HG03354 (cell line): ENCODE measurements around the gene DOCK6.
A peak's percentile ranks its signal among the peaks of the same experiment; 100 is the strongest.
"Not testable (repeated sequence)": the region's sequence is repeated elsewhere in the genome, so short reads cannot be mapped to it uniquely, and the experiment has no call there.

Experiments
- ATAC-seq: cut with Tn5 transposase; IDR thresholded peaks from one replicate; pipeline ENCODE4 v1.9.1; 2021; ENCODE audit warnings: mild to moderate bottlenecking; ENCODE audit not compliant: unreplicated experiment, poor library complexity, severe bottlenecking

DOCK6 gene

DNA sequence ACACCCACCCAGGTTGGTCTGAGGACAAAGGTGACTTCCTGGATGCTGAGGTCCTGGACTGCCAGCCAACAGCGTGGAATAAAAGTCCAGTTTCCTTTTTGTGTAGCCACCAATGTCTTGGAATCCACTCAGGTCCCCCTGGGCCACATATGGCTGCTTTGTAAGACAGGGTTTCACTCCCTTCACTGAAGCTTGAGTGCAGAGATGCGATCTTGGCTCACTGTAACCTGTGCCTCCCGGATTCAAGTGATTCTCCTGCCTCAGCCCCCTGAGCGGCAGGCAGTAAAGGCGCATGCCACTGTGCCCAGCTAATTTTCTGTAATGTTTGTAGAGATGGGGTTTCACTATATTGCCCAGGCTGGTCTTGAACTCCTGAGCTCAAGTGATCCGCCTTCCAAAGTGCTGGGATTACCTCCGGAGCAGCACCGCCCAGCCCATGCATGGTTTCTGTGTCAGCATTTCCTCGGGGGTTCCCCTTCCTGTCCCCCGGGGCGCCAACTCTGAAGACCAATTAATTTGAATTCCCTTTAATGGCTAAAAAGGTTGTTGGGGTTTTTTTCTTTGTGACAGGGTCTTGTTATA, 82.5 kb downstream of the DOCK6 start:
- ATAC-seq, result no peak

DNA sequence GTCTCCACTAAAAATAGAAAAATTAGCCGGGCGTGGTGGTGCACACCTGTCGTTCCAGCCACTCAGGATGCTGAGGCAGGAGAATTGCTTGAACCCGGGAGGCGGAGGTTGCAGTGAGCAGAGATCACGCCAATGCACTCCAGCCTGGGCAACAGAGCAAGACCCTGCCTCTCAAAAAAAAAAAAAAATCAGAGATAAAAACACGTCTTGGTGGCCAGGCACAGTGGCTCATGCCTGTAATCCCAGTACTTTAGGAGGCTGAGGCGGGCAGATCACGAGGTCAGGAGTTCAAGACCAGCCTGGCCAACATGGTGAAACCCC, 83.2 kb downstream of the DOCK6 start:
- not testable (repeated sequence) for ATAC-seq

DNA sequence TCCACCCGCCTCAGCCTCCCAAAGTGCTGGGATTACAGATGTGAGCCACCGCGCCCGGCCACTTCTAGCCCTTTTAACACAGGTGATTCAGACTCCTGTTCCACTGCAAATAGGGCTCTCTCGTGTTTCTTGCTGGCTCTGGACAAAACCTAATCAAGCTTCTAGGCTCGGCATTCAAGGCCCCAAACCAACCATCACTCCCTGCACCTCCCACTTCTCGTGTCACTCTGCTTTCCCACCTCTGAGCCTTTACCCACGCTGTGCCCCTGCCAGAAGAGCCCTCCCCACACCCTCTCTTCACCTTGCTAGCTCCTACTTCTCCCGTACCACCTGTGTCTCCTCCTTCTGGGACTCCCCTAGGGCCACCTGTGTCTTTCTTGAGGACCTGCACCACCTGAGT, 84.7 kb downstream of the DOCK6 start:
- no peak for ATAC-seq

DNA sequence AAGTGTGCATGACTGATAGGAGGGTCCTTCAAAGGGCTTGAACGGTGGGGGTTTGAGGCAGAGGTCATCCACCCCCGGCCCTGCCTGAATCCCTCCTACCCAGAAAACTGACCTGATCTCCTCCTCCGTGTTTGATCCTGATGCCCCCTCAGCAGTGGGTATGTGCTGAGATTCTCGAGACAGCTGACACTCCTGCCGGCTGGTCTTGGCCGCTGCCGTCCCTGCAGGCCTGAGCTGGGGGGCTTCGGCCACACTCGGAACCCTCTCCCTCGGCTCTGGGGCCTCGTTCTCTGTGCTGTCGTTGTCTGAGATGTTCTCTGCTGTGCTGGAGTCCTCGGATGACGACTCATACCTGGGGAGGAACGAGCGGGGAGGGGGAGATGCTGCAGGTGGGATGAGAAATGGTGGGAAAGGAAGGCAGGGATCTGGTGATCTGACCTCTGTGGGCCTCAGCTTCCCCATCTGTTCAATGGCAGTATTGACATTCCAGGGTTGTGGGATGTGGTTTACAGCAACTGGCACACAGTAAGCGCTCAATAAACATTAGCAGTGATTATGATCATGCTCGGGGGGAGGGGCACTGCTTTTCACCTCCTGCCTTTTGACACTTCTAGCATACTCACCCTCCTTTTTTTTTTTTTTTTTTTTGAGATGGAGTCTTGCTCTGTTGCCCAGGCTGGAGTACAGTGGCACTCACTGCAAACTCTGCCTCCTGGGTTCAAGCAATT, 85.7 kb downstream of the DOCK6 start:
- no peak for ATAC-seq

DNA sequence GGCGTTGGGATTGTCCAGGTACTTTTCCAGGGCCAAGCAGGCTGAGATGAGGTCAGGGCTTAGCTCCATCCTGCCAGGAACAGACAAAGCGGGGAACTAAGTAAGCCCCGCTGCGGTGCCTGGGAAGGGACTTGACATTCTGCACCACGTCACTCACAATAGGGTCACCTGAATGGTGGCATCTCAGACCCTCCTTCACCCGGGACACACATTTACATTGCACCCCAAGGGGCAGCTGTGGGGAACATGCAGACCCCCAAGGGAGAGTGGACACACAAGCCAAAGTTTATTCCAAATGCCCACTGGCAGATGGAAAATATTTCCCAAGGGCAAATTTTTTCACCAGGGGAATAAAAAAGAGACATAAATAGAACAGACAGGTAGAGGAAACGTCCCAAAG, 86.4 kb downstream of the DOCK6 start:
- no peak for ATAC-seq

DNA sequence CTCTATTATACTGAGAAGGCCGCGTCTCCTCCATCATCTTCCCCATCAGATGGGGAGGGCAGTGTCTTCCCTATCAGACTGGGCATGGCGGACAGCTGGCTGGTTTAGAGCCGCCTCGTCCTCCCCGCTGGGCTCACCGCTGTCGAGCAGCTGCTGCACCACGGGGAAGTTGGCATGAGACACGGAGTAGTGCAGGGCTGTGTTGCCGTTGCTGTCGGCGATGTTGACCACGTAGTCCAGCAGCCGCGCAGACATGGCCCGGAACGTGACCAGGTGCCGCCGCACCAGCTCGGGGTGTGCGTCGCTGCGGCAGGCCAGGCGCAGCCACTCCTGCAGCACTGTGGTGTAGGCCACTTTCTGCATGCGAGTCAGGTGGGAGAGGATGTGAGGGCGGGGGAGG, 88.0 kb downstream of the DOCK6 start:
- no peak for ATAC-seq

DNA sequence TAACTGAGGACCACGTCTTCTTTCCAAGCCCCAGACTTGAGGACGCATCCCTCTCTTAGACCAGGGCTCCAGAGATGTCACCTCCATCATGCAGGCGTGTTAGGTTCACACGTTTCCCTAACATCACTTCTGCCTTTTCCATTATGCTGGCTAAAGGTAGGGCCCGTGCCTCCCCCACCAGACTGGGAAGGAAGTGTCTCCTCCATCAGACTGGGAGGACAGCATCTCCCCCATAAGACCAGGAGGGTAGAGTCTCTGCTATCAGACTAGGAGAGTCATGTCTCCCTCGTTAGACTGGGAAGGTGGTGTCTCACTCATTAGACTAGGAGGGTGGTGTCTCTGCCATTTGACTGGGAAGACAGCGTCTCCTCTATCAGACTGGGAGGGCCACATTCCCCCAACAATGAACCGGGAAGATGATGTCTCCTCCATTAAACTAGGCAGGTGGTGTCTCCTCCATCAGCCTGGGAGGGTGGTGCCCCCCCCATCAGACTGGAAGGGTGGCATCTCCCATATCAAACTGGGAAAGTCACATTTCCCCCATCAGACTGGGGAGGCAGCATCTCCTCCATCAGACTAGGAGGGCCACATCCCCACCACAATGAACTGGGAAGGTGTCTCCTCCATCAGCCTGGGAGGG, 88.7 kb downstream of the DOCK6 start:
- ATAC-seq, result no peak

DNA sequence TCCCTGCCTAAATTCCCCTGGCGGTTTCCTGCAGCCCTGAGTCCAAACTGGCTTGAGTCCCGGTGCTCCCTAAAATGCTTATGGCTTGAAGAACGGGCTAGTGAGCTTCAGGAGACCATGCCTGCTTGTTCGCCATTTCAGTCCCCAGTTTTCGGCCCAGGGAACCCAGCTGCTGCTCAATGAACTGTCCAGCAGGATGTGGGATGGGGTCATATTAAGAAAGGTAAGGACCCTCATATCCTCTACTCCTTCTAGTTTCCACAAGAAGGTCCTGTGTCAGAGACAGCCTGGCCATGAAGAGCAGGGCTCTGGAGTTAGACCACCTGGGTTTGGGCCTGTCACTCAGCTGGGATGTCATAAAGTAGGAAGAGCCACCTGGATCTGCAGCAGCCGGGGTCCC, 89.7 kb downstream of the DOCK6 start:
- ATAC-seq, result no peak

DNA sequence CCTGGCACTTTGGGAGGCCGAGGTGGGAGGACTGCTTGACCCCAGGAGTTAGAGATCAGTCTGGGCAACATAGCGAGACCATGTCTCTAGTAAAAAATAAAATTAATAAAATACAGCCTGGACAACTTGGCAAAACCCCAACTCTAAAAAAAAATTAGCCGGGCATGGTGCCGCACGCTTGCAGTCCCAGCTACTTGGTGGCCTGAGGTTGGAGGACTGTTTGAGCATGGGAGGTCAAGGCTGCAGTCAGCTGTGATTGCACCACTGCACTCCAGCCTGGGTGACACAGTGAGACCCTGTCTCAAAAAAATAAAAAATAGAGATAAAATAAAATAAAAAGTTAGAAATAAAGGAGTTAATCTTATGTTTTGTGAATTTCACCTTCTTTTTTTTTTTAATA, 91.2 kb downstream of the DOCK6 start:
- ATAC-seq, result no peak

DNA sequence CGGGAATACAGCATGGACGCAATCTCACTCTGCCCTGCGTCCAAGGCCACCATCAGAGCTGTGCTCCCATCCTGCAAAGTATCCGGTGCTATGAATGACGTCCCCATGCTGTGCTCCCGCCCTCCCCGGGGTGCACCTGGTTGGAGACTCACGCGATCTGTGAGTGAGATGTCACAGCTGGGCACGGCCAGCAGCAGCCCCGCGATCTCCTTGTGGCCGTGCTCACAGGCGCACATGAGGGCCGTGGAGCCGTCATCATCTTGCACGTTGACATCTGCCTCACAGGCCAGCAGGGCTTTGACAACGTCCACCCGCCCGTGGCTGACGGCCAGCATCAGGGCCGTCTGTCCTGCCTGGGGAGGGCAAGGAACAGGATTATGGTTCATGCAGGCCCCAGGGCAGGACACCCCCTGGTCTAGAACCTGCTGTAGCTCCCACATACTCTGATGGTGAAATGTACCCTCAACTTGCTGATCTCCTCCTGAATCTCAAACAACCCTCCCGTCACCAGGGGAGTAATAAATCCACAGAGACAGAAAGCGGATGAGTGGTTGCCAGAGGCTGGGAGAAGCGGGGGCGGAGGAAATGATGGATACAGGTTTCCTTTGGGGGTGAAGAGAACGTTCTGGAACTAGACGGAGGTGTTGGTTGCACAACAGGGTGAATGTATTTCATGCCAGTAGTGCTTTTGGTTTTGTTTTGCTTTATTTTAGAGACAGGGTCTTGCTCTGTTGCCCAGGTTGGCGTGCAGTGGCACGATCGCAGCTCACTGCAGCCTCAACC, 92.2 kb downstream of the DOCK6 start:
- no peak for ATAC-seq

DNA sequence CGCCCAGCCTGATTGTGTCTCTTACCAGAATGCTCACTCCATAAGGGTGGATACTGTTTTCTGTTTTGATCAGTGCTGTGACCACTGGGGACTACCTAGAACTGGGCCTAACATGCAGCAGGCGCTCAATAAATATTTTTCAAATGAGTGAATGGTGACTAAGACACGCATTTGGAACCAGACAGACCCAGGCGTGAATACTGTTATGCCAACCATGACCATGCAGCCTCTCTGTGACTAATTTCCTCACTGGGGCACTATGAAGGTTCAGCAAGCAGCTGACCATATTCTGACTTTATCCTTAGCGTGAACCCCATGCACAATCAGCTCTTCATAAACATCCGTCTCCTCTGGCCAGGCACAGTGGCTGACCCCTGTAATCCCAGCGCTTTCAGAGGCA, 93.8 kb downstream of the DOCK6 start:
- ATAC-seq, result no peak

DNA sequence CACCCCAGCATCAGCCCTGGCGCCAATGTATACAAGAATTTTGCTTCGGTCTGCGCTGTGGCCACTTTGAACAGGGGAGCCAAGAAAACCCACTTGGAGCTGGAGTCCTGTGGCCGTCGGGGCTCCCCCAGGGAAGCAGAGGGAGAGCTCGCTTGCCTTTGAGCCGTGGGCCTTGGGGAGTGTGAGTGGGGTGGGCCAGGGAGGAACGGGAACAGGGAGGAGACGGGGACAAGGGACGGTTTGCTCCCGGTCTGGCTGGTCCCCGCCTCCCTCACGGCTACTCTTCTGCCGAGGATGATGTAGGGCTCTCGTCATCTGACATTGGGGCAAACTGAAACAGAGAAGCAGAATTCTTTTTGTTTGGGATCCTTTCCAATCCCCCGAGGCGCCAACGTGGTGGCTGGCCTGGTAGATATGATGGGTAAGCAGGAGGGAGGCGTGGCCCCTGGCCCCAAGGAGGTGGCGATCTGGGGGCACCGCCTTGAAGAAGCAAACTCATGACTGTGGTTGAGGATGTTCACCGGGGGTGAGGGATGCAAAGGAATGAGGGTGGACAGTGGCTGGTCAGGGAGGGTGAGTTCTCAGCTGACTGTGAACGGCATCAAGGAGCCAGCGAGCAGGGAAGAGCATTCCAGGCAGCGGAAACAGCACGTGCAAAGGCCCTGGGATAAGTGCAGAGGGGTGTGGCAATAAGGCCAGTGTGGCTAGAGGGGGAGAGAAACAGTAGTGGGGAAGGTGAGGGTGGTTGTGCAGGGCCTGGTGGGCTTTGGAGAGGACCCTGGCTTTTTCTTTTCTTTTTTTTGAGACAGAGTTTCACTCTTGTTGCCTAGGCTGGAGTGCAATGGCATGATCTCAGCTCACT, 95.8 kb downstream of the DOCK6 start:
- no peak for ATAC-seq

DNA sequence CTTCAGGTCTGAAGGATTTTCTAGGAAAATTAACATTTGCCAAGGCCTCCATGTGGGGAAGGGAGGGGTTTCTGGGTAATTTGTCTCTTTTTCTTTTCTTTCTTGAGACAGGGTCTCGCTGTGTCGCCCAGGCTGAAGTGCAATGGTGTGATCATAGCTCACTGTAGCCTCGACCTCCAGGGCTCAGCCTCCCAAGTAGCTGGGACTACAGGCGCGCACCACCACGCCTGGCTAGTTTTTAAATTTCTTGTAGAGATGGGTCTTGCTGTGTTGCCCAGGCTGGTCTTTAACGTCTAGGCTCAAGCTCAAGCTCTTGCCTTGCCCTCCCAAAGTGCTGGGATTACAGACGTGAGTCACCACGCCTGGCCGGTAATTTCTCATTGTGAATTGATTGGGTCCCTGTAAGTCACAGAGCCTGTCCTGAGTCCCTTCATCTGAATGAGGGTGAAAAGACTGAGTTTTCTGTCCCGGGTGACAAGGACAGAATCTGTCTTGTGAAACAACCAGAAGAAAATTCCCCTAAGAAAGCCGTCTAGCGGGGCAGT, 96.8 kb downstream of the DOCK6 start:
- no peak for ATAC-seq

DNA sequence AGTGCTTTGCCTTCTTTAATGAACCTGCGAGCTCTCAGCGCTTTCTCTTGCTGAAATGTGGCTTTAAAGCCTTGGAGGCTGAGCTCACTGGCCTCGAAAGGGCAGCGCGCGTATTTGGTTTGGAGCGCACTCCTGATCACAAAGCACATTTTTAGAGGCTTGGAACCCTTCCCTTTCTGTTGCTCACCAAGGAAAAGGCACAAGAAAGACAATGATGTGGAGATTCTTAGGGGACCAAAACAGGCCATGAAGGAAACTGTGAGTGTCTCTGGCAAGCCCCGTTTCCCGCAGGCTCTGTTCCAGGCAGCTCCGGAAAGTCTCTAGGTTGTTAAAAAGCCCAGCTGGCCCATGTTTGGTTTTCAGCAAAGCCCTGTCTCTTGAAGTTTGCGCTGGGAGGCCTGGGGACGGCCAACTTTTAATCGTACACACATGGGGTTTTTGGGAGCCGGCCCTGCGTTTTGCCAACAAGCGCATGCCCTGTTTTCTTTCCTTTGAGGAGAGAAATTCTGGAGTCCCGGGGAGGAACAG, 97.4 kb downstream of the DOCK6 start:
- no peak for ATAC-seq

DNA sequence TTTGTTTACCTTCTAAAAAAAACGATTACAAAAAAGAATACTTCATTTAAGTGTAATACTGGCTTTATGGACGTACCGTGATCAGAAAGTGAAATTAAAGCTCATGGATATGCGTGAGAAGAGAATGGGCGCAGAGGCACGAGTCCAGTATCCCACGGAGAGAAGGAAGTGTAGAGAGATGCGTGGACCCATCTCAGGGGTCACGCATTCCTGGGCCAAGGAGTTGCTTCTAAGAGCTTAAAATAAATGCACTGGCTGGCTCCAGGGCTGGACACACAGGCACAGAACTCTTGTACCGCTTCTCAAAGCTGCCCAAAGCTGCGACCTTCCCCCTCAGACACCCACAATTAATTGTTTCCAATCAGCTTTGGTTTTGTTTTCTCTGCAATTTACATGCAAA, 98.0 kb downstream of the DOCK6 start:
- ATAC-seq, result no peak

DNA sequence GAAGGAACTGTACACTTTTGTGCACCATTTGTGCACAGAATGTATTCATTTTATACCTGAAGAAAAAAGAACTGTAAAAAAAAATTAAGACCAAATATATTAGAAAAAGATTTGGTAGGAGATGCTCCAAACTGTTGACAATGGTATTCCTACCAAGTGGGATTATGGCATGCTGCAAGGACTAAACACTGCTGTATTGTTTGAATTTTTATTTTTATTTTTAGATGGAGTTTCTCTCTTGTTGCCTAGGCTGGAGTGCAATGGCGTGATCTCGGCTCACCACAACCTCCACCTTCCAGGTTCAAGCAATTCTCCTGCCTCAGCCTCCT, 101.9 kb downstream of the DOCK6 start:
- not testable (repeated sequence) for ATAC-seq

DNA sequence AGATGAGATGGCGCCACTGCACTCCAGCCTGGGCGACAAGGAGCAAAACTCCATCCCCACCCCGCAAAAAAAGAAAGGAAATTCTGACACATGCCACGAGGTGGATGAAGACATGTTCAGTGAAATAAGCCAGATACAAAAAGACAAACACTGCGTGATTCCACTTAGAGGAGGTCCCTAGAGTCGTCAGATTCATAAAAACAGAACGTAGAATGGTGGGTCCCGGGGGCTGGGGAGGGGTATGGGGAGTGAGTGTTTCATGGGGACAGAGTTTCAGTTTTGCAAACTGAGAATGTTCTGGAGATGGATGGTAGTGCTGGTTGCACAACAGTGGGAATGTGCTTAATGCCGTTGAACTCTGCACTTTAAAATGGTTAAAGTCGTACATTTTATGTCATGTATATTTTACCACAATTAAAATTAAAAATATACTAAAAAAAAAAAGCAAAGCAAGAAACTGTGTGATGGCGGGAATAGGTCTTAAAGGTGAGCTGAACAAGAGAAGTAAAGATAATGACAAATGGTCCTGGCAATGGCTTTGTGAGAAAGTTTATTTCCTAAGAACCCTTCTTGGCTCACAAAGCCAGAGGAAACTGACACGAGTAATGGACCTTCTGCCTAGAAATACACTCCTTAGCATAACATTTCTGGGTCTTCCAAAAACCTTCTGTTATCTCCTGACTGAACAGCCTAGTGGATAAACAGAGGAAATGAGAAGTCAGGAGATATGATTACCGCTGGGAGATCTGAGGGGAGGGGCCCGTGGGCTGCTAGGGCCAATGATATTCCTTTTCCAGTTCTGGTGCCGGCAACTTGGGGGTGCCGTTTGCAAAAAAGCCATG, 102.5 kb downstream of the DOCK6 start:
- no peak for ATAC-seq

DNA sequence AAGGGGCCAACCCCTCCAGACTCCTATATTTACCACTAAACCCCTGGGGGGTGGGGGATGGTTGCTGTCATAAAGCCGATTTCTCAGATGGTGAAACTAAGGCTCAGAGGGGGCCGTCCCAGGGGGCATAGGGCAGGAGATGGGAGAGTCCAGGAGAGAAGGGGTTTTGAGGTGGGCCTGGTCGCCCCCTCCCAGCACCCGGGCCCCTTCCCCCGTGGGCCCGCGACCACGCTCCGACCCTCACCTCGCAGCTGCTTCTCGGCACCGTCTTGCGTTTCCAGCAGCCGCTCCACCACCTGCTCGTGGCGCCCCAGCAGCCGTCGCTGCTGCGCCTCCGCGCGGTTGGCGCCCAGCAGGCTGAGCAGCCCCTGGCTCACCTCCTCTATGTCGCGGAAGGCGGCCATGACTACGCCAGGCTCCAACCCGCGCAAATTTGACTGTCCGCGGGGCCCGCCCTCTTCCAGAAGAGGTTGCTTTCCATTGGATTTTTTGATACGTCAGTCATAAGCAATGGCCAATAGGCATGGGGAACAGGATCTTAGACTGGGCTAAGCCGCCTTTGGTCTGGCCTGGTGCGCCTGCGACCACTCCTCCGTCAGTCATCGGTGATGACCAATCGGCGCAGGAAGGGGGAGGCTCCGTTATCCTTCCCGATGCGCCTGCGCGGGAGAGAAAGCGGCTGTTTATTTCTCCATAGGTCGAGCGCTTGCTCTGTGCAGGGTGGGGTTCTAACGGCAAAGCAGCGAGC, 106.8 kb downstream of the DOCK6 start, which contains the start of gene SPC24:
Gene SPC24 (minus strand): TSS at position 410 of the 748 bp plus-strand sequence. CDS start 6 bp downstream, at position 404.
- peak; percentile 97 for ATAC-seq
